Lung (tissue), 12 donors: ENCODE results near the gene CD27. TPM values are rescaled to one million over a fixed set of nuclear protein-coding genes. Genes with fewer than 3 reads are reported as not detected.

Experiments used
- ATAC-seq: fragments of 200-7000 bp; cut with Tn5 transposase; one replicate; pipeline ENCODE4 v1.9.1; 2020; ENCODE audit warnings: moderate number of reproducible peaks; ENCODE audit not compliant: insufficient read depth, low FRiP score
- DNase-seq, 3 donors: peaks; one replicate each; pipeline ENCODE4 v3.0.0-alpha.2; 2013 to 2017
- H3K27ac ChIP-seq, 2 donors: one replicate each; pipeline ENCODE4 v1.5.1; 2013; ENCODE audit warnings: mild to moderate bottlenecking in 2 of 2, moderate library complexity in 2 of 2, control low read depth in 1 of 2, inconsistent platforms in 1 of 2, low read depth in 1 of 2, low read length in 1 of 2
- H3K27me3 ChIP-seq, 3 donors: one replicate each; pipeline ENCODE4 v1.5.1; 2013; ENCODE audit warnings: low read length in 2 of 3; ENCODE audit not compliant: control insufficient read depth in 3 of 3, insufficient read depth in 3 of 3
- H3K36me3 ChIP-seq, 4 donors: one replicate each; pipeline ENCODE4 v1.5.1; 2013; ENCODE audit warnings: low read length in 4 of 4, mild to moderate bottlenecking in 1 of 4, moderate library complexity in 1 of 4; ENCODE audit not compliant: control insufficient read depth in 4 of 4, insufficient read depth in 4 of 4
- H3K4me1 ChIP-seq, 5 donors: one replicate each; pipeline ENCODE4 v1.5.1; 2013; ENCODE audit warnings: low read length in 5 of 5, mild to moderate bottlenecking in 2 of 5, moderate library complexity in 1 of 5; ENCODE audit not compliant: control insufficient read depth in 5 of 5, insufficient read depth in 5 of 5
- H3K4me3 ChIP-seq: one replicate; pipeline ENCODE4 v1.5.1; 2013; ENCODE audit warnings: mild to moderate bottlenecking, control low read depth, moderate library complexity
- H3K9ac ChIP-seq, 2 donors: one replicate each; pipeline ENCODE4 v1.5.1; 2013; ENCODE audit warnings: low read length in 2 of 2, control low read depth in 1 of 2; ENCODE audit not compliant: insufficient read depth in 1 of 2
- H3K9me3 ChIP-seq, 4 donors: one replicate each; pipeline ENCODE4 v1.5.1; 2013; ENCODE audit warnings: low read length in 3 of 4, mild to moderate bottlenecking in 1 of 4, moderate library complexity in 1 of 4; ENCODE audit not compliant: control insufficient read depth in 4 of 4, insufficient read depth in 3 of 4
- WGBS, 2 donors: extraction: QIAGEN DNeasy Blood & Tissue Kit; methylation state at CpG; one replicate each; pipeline ENCODE4 v1.1.7; 2013; 5-methylcytosine and 5-hydroxymethylcytosine counted together
- polyA plus RNA-seq, 2 donors: library from polyadenylated mRNA; stranded (reverse); fragments of 200-250 nt; gene quantifications; one replicate each; pipeline ENCODE4 v1.2.1, GENCODE V29; 2013
- total RNA-seq, 2 donors: library from RNA; depleted of rRNA in 1 of 2; stranded (reverse); fragments of >200 nt in 1 of 2; gene quantifications; one replicate each; pipeline ENCODE4 v1.2.1, GENCODE V29; 2014 to 2021
- TF ChIP-seq, protein P1 (sequence below): IDR thresholded peaks from 2 replicates; pipeline ENCODE4 v1.5.1; 2012; ENCODE audit warnings: mild to moderate bottlenecking; ENCODE audit errors: control extremely low read depth, extremely low read depth
- donor health status: control.
- donor health status: control.
- donor health status: Bipolar disorder and iron deficiency.
- donor health status: healthy.
- donor health status: DM: yes; HTN: yes; CAD: no.

CD27 gene
- total and polyA plus RNA-seq, 4 donors: 1.5 to 3.1 (median 1.9) TPM

DNA sequence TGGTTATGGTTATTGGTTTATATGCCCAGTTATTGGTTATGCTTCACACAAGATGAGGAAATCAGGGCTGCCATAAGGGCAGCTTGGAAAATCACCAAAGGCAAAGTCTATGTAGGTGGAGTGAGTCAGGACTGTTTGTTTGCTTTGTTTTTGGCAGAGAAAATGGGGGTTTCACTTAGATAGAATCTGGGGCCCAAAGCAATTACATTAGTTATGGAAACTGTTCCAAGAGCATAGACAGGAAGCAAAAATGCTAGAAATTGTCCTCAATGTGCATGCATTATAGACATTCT lies 23.5 kb downstream of the CD27 start:
- Histone ChIP-seq H3K27ac (no peak overlapping the region), H3K4me3 (no peak overlapping the region), H3K36me3 (peaks cover 0 to 22% (median 19%) of the 10 kb centered on the region in 4 donors), H3K4me1 (peaks cover 4 to 12% (median 7%) of the 10 kb centered on the region in 5 donors), H3K9ac (no peak overlapping the region), H3K9me3 (no peaks in the 10 kb centered on the region), H3K27me3 (no peaks in the 10 kb centered on the region)
- ATAC-seq (no peak), DNase-seq (no peak)
- TF ChIP-seq, protein P1, sequence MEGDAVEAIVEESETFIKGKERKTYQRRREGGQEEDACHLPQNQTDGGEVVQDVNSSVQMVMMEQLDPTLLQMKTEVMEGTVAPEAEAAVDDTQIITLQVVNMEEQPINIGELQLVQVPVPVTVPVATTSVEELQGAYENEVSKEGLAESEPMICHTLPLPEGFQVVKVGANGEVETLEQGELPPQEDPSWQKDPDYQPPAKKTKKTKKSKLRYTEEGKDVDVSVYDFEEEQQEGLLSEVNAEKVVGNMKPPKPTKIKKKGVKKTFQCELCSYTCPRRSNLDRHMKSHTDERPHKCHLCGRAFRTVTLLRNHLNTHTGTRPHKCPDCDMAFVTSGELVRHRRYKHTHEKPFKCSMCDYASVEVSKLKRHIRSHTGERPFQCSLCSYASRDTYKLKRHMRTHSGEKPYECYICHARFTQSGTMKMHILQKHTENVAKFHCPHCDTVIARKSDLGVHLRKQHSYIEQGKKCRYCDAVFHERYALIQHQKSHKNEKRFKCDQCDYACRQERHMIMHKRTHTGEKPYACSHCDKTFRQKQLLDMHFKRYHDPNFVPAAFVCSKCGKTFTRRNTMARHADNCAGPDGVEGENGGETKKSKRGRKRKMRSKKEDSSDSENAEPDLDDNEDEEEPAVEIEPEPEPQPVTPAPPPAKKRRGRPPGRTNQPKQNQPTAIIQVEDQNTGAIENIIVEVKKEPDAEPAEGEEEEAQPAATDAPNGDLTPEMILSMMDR: no peak

DNA sequence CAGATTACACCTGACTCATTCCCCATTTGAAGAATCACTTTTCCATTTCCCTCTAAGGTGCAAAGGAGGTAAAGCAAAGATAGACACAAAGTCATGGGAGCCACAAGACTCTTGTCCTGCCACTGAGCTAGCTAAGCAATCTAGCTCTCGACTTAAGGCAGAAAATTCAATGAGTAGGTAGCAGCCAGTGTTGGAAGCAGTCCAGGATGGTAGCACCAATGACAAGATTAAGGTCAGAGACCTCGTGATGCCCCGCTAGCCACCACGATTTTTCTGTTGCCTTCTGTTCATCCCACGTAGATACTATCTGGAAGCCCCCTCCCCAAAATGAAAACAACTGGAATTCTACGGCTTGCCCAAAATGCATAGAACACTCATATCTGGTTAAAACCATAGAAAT lies 24.3 kb downstream of the CD27 start:
- 76 to 80% methylated on average over 6 of the region's 6 CpGs for WGBS, 2 donors

DNA sequence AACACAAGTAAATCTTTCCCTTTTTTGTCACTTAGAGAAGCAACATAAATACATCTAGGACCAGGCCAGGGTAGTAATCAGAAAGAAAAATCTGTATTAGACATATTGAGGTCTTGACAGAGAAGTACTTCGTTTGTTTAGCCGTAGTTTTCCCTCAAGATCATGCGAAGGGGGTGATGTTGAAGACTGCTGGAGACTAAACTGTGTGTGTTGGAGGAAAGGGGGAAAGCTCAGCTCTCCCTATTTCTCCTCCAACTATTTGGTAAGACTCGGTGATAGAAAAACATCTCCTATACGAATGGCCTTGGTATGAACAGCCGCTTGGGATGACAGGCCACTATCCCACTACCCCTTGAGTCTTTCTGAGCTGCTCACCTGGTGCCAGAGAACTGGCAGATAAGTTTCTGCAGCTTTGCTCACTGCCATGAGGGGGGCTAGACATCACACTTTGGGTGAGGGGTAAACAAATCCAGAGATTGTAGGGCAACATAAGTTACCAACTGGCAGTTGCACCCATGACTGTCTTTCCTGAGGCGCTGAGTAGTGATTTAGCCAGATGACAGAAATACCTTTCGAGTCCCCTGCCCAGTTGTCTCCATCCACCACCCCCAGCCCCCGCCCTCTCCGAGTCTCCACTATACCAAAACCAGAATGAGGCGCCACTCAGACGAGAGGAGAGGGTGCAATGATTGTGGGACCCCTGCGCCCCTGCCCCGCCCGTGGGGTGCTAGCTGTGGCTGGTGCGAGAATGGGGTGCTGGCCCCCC lies 25.0 kb downstream of the CD27 start:
- Histone ChIP-seq H3K4me1 (peaks cover 4 to 12% (median 7%) of the 10 kb centered on the region in 5 donors), H3K4me3 (peak overlapping the region; percentile 58), H3K36me3 (peaks cover 0 to 9% (median 7%) of the 10 kb centered on the region in 4 donors), H3K27ac (peak overlapping the region; percentile 86 to 91), H3K27me3 (no peaks in the 10 kb centered on the region), H3K9ac (peak overlapping the region; percentile 27 to 60), H3K9me3 (no peaks in the 10 kb centered on the region)
- TF ChIP-seq, protein P1: no peak
- ATAC-seq: no peak
- DNase-seq: no peak
- 26 to 30% methylated on average over 16 of the region's 16 CpGs for WGBS, 2 donors

More for the DNA sequence above, 24.3 kb downstream of the CD27 start:
- Histone ChIP-seq H3K9me3 (no peaks in the 10 kb centered on the region), H3K4me3 (no peak overlapping the region), H3K27ac (no peak overlapping the region), H3K4me1 (peaks cover 4 to 12% (median 7%) of the 10 kb centered on the region in 5 donors), H3K9ac (no peak overlapping the region), H3K27me3 (no peaks in the 10 kb centered on the region), H3K36me3 (peaks cover 0 to 16% (median 14%) of the 10 kb centered on the region in 4 donors)
- TF ChIP-seq, protein P1: no peak
- DNase-seq: no peak
- no peak for ATAC-seq
